ENCODE results near the gene PAWR. TPM values are rescaled to one million over a fixed set of nuclear protein-coding genes. Genes with fewer than 3 reads are reported as not detected.

PAWR gene
- total RNA-seq, 1 experiment from 2014 or later, result 204 TPM

DNA sequence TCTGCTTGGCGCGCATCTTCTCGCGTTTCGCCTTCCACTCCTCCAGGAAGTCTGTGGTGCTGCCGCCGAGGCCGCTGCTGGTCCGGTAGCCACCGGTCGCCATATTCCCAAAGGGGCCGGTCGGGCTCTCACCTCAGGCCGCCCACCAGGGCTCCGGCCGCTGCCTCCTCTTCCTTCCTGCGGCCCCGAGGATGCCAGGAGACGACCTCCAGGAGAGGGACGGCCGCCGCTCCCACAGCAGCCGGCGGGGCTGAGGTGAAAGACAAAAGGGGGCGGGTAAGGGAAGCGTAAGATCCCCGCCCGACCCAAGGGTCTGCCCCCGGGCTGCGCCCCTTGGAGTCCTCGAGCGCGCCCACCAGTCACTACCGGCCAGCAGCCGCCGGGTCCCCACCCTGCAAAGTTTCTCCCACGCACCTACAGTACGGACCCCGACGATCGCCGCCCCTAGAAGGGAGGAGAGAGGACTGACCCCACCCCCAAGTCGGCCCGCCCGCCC is 574 bp downstream of the PAWR start:
- peak overlapping the region; percentile 99 for H3K27ac ChIP-seq
- DNase-seq, result no peak
- peaks cover 14% of the 10 kb centered on the region for H3K36me3 ChIP-seq (ENCODE audit: low read depth)
- ChIA-PET POLR2A (ENCODE audit: unreplicated experiment) (interaction anchor here (0.5 to 1.7 kb wide), 6 partner anchors 137 to 871 kb away, joined by 3 to 18 read pairs (median 4); no protein-coding TSS in a partner anchor), CTCF (interaction anchor here (0.5 to 0.7 kb wide), 2 partner anchors 73 to 244 kb away, joined by 3 to 7 read pairs; no protein-coding TSS in a partner anchor)
- H2AFZ ChIP-seq, result peak overlapping the region; percentile 76
- peak overlapping the region; percentile 81 for H3K4me2 ChIP-seq
- no TSS peak for BruUV-seq (replicated peaks)
- H3F3A ChIP-seq (ENCODE audit: insufficient read depth, low read depth), result peaks cover 32% of the 10 kb centered on the region
- TF ChIP-seq EZH2 (IDR thresholded peaks at IDR 0.05; ENCODE audit: low read depth), result no peak
- TF ChIP-seq, protein P1, sequence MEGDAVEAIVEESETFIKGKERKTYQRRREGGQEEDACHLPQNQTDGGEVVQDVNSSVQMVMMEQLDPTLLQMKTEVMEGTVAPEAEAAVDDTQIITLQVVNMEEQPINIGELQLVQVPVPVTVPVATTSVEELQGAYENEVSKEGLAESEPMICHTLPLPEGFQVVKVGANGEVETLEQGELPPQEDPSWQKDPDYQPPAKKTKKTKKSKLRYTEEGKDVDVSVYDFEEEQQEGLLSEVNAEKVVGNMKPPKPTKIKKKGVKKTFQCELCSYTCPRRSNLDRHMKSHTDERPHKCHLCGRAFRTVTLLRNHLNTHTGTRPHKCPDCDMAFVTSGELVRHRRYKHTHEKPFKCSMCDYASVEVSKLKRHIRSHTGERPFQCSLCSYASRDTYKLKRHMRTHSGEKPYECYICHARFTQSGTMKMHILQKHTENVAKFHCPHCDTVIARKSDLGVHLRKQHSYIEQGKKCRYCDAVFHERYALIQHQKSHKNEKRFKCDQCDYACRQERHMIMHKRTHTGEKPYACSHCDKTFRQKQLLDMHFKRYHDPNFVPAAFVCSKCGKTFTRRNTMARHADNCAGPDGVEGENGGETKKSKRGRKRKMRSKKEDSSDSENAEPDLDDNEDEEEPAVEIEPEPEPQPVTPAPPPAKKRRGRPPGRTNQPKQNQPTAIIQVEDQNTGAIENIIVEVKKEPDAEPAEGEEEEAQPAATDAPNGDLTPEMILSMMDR (conservative IDR thresholded peaks at IDR 0.05), result no peak
- peaks cover 25% of the 10 kb centered on the region for H4K20me1 ChIP-seq (ENCODE audit: insufficient read depth)
- no peaks in the 10 kb centered on the region for H3K9me2 ChIP-seq (ENCODE audit: insufficient read depth)
- peak overlapping the region; percentile 82 for H3K4me3 ChIP-seq
- no peaks in the 10 kb centered on the region for H3K27me3 ChIP-seq (ENCODE audit: insufficient read depth, low read depth)
- peaks cover 66% of the 10 kb centered on the region for H3K79me2 ChIP-seq (ENCODE audit: low read depth)
- intact Hi-C loops (cut with micrococcal nuclease; ENCODE audit: unreplicated experiment), result loop anchor here (1.0 to 5.0 kb wide), 2 partner anchors 270 to 283 kb away; no protein-coding TSS in a partner anchor
- peaks cover 45% of the 10 kb centered on the region for H3K4me1 ChIP-seq (replicated peaks; ENCODE audit: insufficient read depth)
- no peaks in the 10 kb centered on the region for H3K9me3 ChIP-seq (ENCODE audit: insufficient read depth, low read depth)

DNA sequence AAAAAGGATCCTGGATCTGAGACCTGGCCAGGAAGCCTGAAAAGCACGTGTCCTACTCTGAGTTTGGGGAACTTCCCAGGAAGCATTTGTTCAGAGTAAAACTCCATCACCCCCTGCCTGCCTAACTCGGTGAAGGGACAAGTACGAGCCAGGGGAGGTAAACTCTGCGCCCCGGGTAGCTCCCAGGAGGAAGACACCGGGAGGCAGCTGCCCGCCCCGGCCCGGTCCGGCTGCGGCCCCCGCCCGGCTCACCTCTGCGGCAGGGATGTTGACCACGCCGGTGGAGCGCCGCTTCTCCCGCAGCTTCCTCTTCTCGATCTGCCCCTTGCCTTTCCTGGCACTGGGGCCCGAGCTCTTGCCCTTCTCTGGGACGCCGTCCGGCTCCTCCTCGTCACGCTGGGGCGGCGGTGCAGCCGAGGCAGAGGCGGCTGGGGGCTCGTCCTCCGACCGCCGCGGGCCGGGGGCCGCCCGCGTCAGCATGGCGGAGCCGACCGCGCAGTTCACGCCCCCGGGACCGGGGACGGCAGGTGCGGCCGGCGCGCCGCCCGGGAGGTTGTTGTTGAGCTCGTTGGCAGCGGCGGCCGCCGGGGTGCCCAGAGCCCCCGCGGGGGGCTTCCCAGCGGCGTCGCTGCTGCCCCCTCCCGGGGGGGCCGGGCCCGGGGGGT is 1.2 kb downstream of the PAWR start:
- peak overlapping the region; percentile 82 for H3K4me3 ChIP-seq
- ChIA-PET CTCF (no interaction called here), POLR2A (ENCODE audit: unreplicated experiment) (interaction anchor here (0.6 to 0.7 kb wide), 2 partner anchors 138 to 632 kb away, joined by 3 read pairs; no protein-coding TSS in a partner anchor)
- peaks cover 38% of the 10 kb centered on the region for H3F3A ChIP-seq (ENCODE audit: insufficient read depth, low read depth)
- no peaks in the 10 kb centered on the region for H3K9me3 ChIP-seq (ENCODE audit: insufficient read depth, low read depth)
- peak; percentile 31 to 49 for DNase-seq
- H3K36me3 ChIP-seq (ENCODE audit: low read depth), result peaks cover 18% of the 10 kb centered on the region
- BruUV-seq (replicated peaks), result no TSS peak
- intact Hi-C loops (cut with micrococcal nuclease; ENCODE audit: unreplicated experiment), result loop anchor here (1.0 to 5.0 kb wide), 3 partner anchors 49 to 282 kb away; no protein-coding TSS in a partner anchor
- peak overlapping the region; percentile 81 for H3K4me2 ChIP-seq
- peak overlapping the region; percentile 76; the same call in 1 of the 2 replicates for H2AFZ ChIP-seq
- peaks cover 66% of the 10 kb centered on the region for H3K79me2 ChIP-seq (ENCODE audit: low read depth)
- peak overlapping the region; percentile 99 for H3K27ac ChIP-seq
- no peaks in the 10 kb centered on the region for H3K27me3 ChIP-seq (ENCODE audit: insufficient read depth, low read depth)
- no peaks in the 10 kb centered on the region for H3K9me2 ChIP-seq (ENCODE audit: insufficient read depth)
- H3K4me1 ChIP-seq (replicated peaks; ENCODE audit: insufficient read depth), result peaks cover 47% of the 10 kb centered on the region
- TF ChIP-seq EZH2 (IDR thresholded peaks at IDR 0.05; ENCODE audit: low read depth), result no peak
- TF ChIP-seq, protein P1 (conservative IDR thresholded peaks at IDR 0.05), result no peak
- H4K20me1 ChIP-seq (ENCODE audit: insufficient read depth), result peaks cover 28% of the 10 kb centered on the region

GRCh38 chr12:79689061-79689476 is 1.7 kb downstream of the PAWR start:
- peaks cover 18% of the 10 kb centered on the region for H3K36me3 ChIP-seq (ENCODE audit: low read depth)
- H2AFZ ChIP-seq, result 0 out of 2 replicates have a peak overlapping the region, but pooled peaks have one; percentile 30
- peak overlapping the region; percentile 81 for H3K4me2 ChIP-seq
- peaks cover 42% of the 10 kb centered on the region for H3F3A ChIP-seq (ENCODE audit: insufficient read depth, low read depth)
- peaks cover 31% of the 10 kb centered on the region for H4K20me1 ChIP-seq (ENCODE audit: insufficient read depth)
- ChIA-PET POLR2A (ENCODE audit: unreplicated experiment) (interaction anchor here (0.6 kb wide), 1 partner anchor 123 kb away, joined by 5 read pairs; no protein-coding TSS in a partner anchor), CTCF (interaction anchor here (0.6 kb wide), 1 partner anchor 142 kb away, joined by 3 read pairs; no protein-coding TSS in a partner anchor)
- H3K4me1 ChIP-seq (replicated peaks; ENCODE audit: insufficient read depth), result peaks cover 48% of the 10 kb centered on the region
- intact Hi-C loops (cut with micrococcal nuclease; ENCODE audit: unreplicated experiment), result loop anchor here (2.0 kb wide), 1 partner anchor 50 kb away; no protein-coding TSS in a partner anchor
- no TSS peak for BruUV-seq (replicated peaks)
- H3K9me2 ChIP-seq (ENCODE audit: insufficient read depth), result no peaks in the 10 kb centered on the region
- TF ChIP-seq, protein P1 (conservative IDR thresholded peaks at IDR 0.05), result no peak
- TF ChIP-seq EZH2 (IDR thresholded peaks at IDR 0.05; ENCODE audit: low read depth), result no peak
- H3K79me2 ChIP-seq (ENCODE audit: low read depth), result peaks cover 70% of the 10 kb centered on the region
- no peaks in the 10 kb centered on the region for H3K9me3 ChIP-seq (ENCODE audit: insufficient read depth, low read depth)
- peak overlapping the region; percentile 99 for H3K27ac ChIP-seq
- H3K4me3 ChIP-seq, result peak overlapping the region; percentile 82
- no peak for DNase-seq
- no peaks in the 10 kb centered on the region for H3K27me3 ChIP-seq (ENCODE audit: insufficient read depth, low read depth)
